Colonic mucosa (tissue), 4 donors: ENCODE data around the gene DNM1. TPM values are rescaled to one million over a fixed set of nuclear protein-coding genes. Genes with fewer than 3 reads are reported as not detected.

Source experiments
- DNase-seq: peaks from one replicate; pipeline ENCODE4 v3.0.0-alpha.2; 2020
- H3K27ac ChIP-seq: fragments of 200-600 bp; one replicate; pipeline ENCODE4 v1.8.0; 2021
- H3K27me3 ChIP-seq: fragments of 200-600 bp; one replicate; pipeline ENCODE4 v1.8.0; 2021
- H3K36me3 ChIP-seq: fragments of 200-600 bp; one replicate; pipeline ENCODE4 v1.8.0; 2021
- H3K4me1 ChIP-seq: fragments of 200-600 bp; one replicate; pipeline ENCODE4 v1.8.0; 2021; ENCODE audit warnings: mild to moderate bottlenecking
- H3K4me3 ChIP-seq: fragments of 200-600 bp; one replicate; pipeline ENCODE4 v1.8.0; 2021
- H3K9ac ChIP-seq, 2 donors: one replicate each; pipeline ENCODE4 v1.7.0; 2013; ENCODE audit warnings: control low read depth in 2 of 2, low read depth in 2 of 2, low read length in 2 of 2
- H3K9me3 ChIP-seq: fragments of 200-600 bp; one replicate; pipeline ENCODE4 v1.8.0; 2021
- intact Hi-C: fragments of 100-400 bp; cut with DNase I; formaldehyde crosslinking; loops from one replicate; pipeline ENCODE4 v1.14.1; 2022
- total RNA-seq, 2 donors: library from RNA; stranded (reverse); fragmentation: NEBNext Ultra II Directional in 1 of 2; extraction: Animal tissue kit (Norgen Biotek cat#: 25700) in 1 of 2; gene quantifications; one replicate each; pipeline ENCODE4 v1.2.1, GENCODE V29; 2021
- TF ChIP-seq, protein P1 (sequence below): fragments of 200-600 bp; IDR thresholded peaks from one replicate; pipeline ENCODE4 v1.8.0; 2022; ENCODE audit warnings: antibody characterized with exemption, mild to moderate bottlenecking
- donor health status: healthy.
- donor health status: DM: no; HTN: no; CAD: no.
- donor health status: DM: no; HTN: no; CAD: no.

DNM1 gene
- total RNA-seq, 2 donors from 2014 or later: 2.5 to 6.8 TPM

DNA sequence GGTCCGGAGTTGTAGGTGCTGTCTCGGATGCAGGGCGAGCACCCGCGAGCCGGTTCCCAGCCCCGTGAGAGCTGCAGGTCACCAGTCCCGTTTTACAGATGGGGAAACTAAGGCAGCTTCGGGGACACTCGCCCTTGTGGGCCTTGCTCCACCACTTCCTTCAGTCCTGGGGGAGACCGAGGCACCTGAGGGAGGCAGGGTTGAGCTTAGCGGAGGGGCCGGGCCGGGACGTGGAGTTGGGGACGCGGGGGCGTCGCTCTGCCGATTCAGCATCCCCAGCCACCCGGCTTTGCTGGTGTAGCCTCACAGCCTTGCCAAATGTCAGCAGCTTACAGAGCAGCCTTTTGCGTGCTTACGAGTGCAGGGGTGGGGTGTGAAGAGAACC, 42.6 kb upstream of the DNM1 start:
- Histone ChIP-seq H3K4me1 (no peaks in the 10 kb centered on the region), H3K27ac (no peak overlapping the region), H3K9ac (peak overlapping the region; percentile 67 to 73), H3K9me3 (no peaks in the 10 kb centered on the region), H3K4me3 (peak overlapping the region; percentile 82), H3K27me3 (no peaks in the 10 kb centered on the region), H3K36me3 (no peaks in the 10 kb centered on the region)
- no peak for DNase-seq
- intact Hi-C loops: no loop called here
- TF ChIP-seq, protein P1, sequence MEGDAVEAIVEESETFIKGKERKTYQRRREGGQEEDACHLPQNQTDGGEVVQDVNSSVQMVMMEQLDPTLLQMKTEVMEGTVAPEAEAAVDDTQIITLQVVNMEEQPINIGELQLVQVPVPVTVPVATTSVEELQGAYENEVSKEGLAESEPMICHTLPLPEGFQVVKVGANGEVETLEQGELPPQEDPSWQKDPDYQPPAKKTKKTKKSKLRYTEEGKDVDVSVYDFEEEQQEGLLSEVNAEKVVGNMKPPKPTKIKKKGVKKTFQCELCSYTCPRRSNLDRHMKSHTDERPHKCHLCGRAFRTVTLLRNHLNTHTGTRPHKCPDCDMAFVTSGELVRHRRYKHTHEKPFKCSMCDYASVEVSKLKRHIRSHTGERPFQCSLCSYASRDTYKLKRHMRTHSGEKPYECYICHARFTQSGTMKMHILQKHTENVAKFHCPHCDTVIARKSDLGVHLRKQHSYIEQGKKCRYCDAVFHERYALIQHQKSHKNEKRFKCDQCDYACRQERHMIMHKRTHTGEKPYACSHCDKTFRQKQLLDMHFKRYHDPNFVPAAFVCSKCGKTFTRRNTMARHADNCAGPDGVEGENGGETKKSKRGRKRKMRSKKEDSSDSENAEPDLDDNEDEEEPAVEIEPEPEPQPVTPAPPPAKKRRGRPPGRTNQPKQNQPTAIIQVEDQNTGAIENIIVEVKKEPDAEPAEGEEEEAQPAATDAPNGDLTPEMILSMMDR: no peak

DNA sequence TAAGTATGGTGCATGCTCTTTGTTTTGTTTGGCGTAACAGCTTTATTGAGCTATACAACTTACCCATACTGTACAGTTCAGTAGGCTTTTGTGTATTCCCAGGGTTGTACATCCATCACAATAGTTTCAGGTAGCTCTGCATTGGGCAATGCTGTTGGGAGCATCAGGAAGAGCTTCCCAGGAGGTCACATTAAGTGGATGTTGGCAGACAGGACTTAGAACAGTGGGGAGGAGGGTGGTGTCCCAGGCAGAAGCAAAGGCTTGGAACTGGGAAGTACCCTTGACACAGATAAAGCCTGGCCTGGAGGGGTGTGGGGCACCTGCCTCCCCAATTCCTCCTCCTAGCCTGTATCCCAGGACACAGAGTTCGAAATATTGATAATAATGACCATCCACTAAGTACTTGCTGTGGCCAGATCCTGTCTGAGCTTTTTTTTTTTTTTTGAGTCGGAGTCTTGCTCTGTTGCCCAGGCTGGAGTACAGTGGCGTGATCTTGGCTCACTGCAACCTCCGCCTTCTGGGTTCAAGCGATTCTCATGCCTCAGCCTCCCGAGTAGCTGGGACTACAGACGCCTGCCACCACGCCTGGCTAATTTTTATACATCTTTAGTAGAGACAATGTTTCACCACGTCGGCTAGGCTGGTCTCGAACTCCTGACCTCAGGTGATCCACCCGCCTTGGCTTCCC, 41.8 kb upstream of the DNM1 start:
- H3K27me3 ChIP-seq: no peaks in the 10 kb centered on the region
- no peak for DNase-seq
- H3K36me3 ChIP-seq: no peaks in the 10 kb centered on the region
- no peaks in the 10 kb centered on the region for H3K9me3 ChIP-seq
- H3K4me3 ChIP-seq: no peak overlapping the region
- no peaks in the 10 kb centered on the region for H3K4me1 ChIP-seq
- H3K27ac ChIP-seq: no peak overlapping the region
- peak overlapping the region in 1 of 2 donors; percentile 73 for H3K9ac ChIP-seq
- intact Hi-C loops: no loop called here
- TF ChIP-seq, protein P1: no peak

DNA sequence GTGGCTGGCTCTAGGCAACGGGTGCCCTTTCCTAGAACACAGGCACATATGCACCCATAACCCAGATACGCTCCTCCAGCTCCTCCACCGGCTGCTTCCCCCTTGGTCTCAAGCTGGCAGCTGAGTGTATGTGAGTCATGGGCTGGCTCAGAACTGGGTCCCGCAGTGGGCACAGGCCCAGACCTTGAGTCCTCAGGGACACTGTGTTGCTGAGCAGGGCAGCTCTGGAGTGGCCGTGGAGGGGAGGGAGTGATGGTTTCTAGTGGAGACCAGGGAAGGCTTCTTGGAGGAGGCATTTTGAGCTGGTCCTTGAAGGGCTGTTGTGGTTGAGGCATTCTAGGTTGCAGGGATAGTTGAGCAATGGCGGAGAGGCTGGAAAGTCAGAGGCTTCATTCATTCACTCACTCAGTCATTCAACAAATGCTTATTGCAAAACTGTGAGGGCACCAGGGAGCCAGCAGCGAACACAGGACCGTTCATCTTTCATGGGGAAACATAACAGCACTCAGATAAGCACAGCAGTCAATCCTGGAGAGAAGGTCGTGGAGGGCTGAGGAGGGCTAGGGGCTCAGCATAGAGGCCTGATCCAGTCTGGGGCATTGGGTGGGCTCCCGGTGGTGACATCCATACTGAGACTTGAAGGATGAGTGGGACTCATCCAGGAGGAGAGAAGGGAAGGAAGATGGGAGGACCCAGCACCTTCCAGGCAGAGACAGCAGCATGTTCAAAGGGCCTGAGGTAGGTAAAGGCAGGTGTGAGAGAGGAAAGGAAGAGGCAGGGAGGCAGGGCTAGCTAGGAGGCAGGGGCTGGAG, 40.8 kb upstream of the DNM1 start:
- Histone ChIP-seq H3K27me3 (no peaks in the 10 kb centered on the region), H3K4me3 (no peak overlapping the region), H3K27ac (no peak overlapping the region), H3K4me1 (no peaks in the 10 kb centered on the region), H3K36me3 (peaks cover 4% of the 10 kb centered on the region), H3K9ac (no peak overlapping the region), H3K9me3 (no peaks in the 10 kb centered on the region)
- intact Hi-C loops: no loop called here
- no peak for DNase-seq
- TF ChIP-seq, protein P1: no peak

DNA sequence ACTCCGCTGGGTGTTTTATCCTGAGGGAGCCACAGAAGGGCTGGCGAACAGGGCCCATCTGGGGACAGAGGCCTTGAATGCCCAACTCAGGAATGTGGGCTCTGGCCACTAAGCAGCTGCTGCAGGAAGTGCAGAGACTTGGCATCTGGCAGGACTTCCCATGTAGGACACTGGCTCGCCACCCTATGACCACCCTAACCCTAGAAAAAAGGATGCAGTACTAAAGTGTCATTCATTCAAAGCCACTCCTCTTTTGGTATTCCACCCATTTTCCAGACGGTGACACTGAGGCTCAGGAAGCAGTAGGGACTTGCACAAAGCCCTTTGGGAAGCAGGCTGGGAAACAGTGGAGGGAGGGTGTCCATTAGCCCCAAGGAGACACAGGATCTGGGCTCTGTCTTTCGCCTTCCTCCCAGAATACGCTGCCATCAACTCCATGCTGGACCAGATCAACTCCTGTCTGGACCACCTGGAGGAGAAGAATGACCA, 40.1 kb upstream of the DNM1 start:
- H3K4me1 ChIP-seq: no peaks in the 10 kb centered on the region
- peaks cover 8% of the 10 kb centered on the region for H3K36me3 ChIP-seq
- no peaks in the 10 kb centered on the region for H3K27me3 ChIP-seq
- H3K9me3 ChIP-seq: no peaks in the 10 kb centered on the region
- no peak overlapping the region for H3K4me3 ChIP-seq
- intact Hi-C loops: no loop called here
- no peak for DNase-seq
- no peak overlapping the region for H3K27ac ChIP-seq
- TF ChIP-seq, protein P1: no peak
- no peak overlapping the region for H3K9ac ChIP-seq

DNA sequence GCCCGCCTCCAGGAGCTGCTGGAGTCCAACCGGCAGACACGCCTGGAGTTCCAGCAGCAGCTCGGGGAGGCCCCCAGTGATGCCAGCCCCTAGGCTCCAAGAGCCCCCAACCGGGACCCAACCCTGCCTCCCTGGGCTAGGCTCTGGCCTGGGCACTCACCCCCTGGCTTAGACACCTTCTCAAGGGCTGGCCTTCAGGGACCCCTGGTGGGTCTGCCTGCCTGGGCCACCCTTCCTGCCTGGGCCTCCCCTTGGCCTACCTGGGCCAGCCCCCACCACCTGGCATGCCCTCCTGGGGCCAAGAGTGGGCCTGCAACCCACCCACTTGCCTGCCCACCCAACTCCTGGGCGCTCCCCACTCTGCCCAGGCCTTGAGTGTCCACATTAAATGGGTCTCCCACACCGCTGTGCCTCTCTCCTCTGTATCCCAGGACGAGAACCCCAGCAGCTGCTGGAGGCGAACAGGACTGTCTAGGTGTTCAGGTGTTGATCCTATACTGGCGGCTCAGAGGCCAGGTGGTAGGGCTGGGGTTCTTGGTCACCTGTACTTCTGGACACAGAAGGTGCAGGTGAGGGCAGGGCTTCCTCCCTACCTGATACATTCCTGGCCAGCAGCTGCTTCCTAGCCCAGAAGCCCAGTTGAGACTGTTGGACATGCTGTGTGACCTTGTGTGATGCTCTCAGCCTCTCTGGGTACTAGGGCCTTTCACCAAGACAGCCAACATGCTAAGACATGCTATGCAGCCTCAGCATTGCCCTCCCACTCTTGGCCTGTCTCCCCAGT, 39.5 kb upstream of the DNM1 start:
- DNase-seq: no peak
- Histone ChIP-seq H3K27ac (no peak overlapping the region), H3K4me3 (no peak overlapping the region), H3K9ac (no peak overlapping the region), H3K4me1 (no peaks in the 10 kb centered on the region), H3K36me3 (peaks cover 8% of the 10 kb centered on the region), H3K27me3 (no peaks in the 10 kb centered on the region), H3K9me3 (no peaks in the 10 kb centered on the region)
- intact Hi-C loops: no loop called here
- TF ChIP-seq, protein P1: no peak
